ENCODE measurements around the gene TPPP3.

The TPPP3 gene

GRCh38 chr16:67413978-67414911 is 20.9 kb upstream of the TPPP3 start:
- no peak overlapping the region for H3K9ac ChIP-seq (ENCODE audit: low read depth, low read length)

DNA sequence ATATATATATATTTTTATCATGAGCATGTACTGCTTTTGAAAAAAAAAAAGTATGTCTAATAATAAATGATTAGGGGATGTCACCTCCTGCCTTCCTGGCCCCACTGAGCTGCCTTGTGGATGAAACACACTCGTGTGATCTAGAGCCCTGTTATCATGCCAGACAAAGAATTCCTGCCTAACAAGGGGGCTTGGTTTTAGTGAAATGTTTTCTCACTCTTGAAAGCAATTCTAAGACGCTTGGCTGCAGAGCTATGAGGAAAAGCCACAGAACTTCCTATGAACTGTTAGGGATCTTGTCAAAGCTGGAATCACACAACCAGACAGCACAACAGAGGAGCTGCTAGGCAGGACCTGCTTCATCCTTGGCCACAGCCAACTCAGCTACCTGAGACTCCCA is 19.0 kb upstream of the TPPP3 start:
- H3K9me3 ChIP-seq (ENCODE audit: control insufficient read depth, insufficient read depth, low read length) = no peaks in the 10 kb centered on the region
- peaks cover 14% of the 10 kb centered on the region for H3K4me1 ChIP-seq (ENCODE audit: control insufficient read depth, insufficient read depth, low read length)
- no peaks in the 10 kb centered on the region for H3K27me3 ChIP-seq (ENCODE audit: control insufficient read depth, insufficient read depth, low read length)
- H3K27ac ChIP-seq (ENCODE audit: low read depth, low read length) = no peak overlapping the region
- no peaks in the 10 kb centered on the region for H3K36me3 ChIP-seq (ENCODE audit: control insufficient read depth, insufficient read depth, low read length)
- no peak overlapping the region for H3K4me3 ChIP-seq (ENCODE audit: low read depth, low read length)
- no peak overlapping the region for H3K9ac ChIP-seq (ENCODE audit: low read depth, low read length)

More at GRCh38 chr16:67413978-67414911, 20.9 kb upstream of the TPPP3 start:
- H3K27me3 ChIP-seq (ENCODE audit: control insufficient read depth, insufficient read depth, low read length) = no peaks in the 10 kb centered on the region
- H3K36me3 ChIP-seq (ENCODE audit: control insufficient read depth, insufficient read depth, low read length) = no peaks in the 10 kb centered on the region
- H3K9me3 ChIP-seq (ENCODE audit: control insufficient read depth, insufficient read depth, low read length) = no peaks in the 10 kb centered on the region
- H3K27ac ChIP-seq (ENCODE audit: low read depth, low read length) = no peak overlapping the region
- H3K4me1 ChIP-seq (ENCODE audit: control insufficient read depth, insufficient read depth, low read length) = peaks cover 9% of the 10 kb centered on the region
- H3K4me3 ChIP-seq (ENCODE audit: low read depth, low read length) = no peak overlapping the region

DNA sequence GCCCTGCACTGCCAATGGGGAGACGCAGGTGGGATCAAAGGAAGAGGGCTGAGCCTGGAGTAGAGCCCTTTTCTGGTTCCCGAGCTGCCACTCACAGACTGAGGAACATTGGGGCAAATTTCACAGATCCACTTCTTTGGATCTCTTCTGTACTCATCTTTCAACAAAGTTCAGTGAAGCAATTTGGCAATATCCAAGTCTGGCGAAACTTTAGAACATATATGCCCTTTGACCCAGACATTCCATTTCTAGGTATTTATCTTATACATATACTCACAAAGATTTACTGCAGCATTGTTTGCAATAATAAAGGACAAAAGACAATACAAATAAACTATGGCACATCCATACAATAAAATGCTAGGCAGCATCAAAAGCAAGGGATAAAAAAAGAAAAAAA is 18.0 kb upstream of the TPPP3 start:
- Histone ChIP-seq H3K36me3 (ENCODE audit: control insufficient read depth, insufficient read depth, low read length) (no peaks in the 10 kb centered on the region), H3K27ac (ENCODE audit: low read depth, low read length) (no peak overlapping the region), H3K4me3 (ENCODE audit: low read depth, low read length) (no peak overlapping the region), H3K9me3 (ENCODE audit: control insufficient read depth, insufficient read depth, low read length) (no peaks in the 10 kb centered on the region), H3K9ac (ENCODE audit: low read depth, low read length) (no peak overlapping the region), H3K4me1 (ENCODE audit: control insufficient read depth, insufficient read depth, low read length) (peaks cover 21% of the 10 kb centered on the region), H3K27me3 (ENCODE audit: control insufficient read depth, insufficient read depth, low read length) (no peaks in the 10 kb centered on the region)

GRCh38 chr16:67409631-67410030 is 16.3 kb upstream of the TPPP3 start:
- Histone ChIP-seq H3K27ac (ENCODE audit: low read depth, low read length) (no peak overlapping the region), H3K4me1 (ENCODE audit: control insufficient read depth, insufficient read depth, low read length) (peaks cover 21% of the 10 kb centered on the region)

DNA sequence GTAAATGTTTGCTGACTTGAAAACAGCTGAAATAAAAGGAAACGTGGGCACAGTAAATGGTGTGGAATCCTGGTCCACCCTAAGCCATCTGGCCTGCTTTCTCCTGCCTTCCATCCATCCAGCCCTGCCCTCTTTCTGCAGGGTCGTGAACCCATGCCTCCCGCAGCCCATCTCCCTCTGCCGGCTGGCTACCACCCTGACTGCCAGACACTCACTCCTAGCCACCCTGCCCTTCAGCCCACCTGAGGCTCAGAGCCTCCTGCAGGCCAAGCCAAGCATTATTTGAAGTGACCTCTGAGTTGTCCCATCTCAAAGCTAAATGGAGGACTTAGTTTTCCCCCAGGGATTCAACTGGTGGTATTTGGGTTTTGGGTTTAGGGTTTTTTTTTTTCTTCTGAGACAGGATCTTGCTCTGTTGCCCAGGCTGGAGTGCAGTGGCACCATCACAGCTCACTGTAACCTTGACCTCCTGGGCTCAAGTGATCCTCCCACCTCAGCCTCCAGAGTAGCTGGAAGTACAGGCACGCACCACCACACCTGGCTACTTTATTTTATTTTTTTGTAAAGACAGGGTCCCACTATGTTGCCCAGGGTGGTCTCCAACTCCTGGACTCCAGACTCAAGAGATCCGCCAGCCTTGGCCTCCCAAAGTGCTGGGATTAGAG is 14.6 kb upstream of the TPPP3 start:
- Histone ChIP-seq H3K4me3 (ENCODE audit: low read depth, low read length) (no peak overlapping the region), H3K36me3 (ENCODE audit: control insufficient read depth, insufficient read depth, low read length) (no peaks in the 10 kb centered on the region), H3K27ac (ENCODE audit: low read depth, low read length) (no peak overlapping the region), H3K27me3 (ENCODE audit: control insufficient read depth, insufficient read depth, low read length) (no peaks in the 10 kb centered on the region), H3K9me3 (ENCODE audit: control insufficient read depth, insufficient read depth, low read length) (no peaks in the 10 kb centered on the region), H3K4me1 (ENCODE audit: control insufficient read depth, insufficient read depth, low read length) (peaks cover 17% of the 10 kb centered on the region; the same call in 1 of the 2 replicates), H3K9ac (ENCODE audit: low read depth, low read length) (no peak overlapping the region)

More at GRCh38 chr16:67409631-67410030, 16.3 kb upstream of the TPPP3 start:
- no peaks in the 10 kb centered on the region for H3K9me3 ChIP-seq (ENCODE audit: control insufficient read depth, insufficient read depth, low read length)
- H3K4me3 ChIP-seq (ENCODE audit: low read depth, low read length) = no peak overlapping the region
- H3K9ac ChIP-seq (ENCODE audit: low read depth, low read length) = no peak overlapping the region
- H3K36me3 ChIP-seq (ENCODE audit: control insufficient read depth, insufficient read depth, low read length) = no peaks in the 10 kb centered on the region
- no peaks in the 10 kb centered on the region for H3K27me3 ChIP-seq (ENCODE audit: control insufficient read depth, insufficient read depth, low read length)

DNA sequence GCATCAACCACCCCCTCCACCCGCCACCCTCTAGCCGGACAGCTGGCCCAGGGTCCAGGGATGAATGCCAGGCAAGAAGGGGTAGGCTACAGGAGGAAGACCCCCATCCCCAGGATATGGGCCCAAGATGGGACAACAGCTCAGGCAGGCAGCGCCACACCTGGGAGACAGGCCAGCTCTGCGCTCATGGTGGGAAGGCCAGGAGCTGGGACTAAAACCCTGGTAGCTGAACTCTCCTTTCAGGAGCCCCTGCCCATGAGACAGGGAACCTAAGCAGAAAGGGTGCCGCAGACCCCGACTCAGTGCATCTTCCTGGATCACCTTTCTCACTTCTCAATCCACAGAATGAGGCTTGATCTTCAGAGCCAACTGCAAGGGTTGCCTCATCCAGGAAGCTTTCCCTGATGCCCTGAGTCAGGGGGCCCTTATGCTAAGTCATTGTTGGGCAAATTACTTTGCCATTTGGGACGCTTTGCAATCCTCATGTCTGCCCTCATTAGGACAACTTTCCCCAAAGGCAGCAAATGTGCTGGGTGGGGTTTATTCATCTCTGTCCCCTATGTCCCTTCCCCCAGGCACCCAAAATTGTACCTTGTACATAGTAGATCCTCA is 14.0 kb upstream of the TPPP3 start:
- Histone ChIP-seq H3K4me1 (ENCODE audit: control insufficient read depth, insufficient read depth, low read length) (peaks cover 17% of the 10 kb centered on the region; the same call in 1 of the 2 replicates), H3K9ac (ENCODE audit: low read depth, low read length) (no peak overlapping the region), H3K36me3 (ENCODE audit: control insufficient read depth, insufficient read depth, low read length) (no peaks in the 10 kb centered on the region), H3K27me3 (ENCODE audit: control insufficient read depth, insufficient read depth, low read length) (no peaks in the 10 kb centered on the region), H3K27ac (ENCODE audit: low read depth, low read length) (no peak overlapping the region), H3K4me3 (ENCODE audit: low read depth, low read length) (no peak overlapping the region), H3K9me3 (ENCODE audit: control insufficient read depth, insufficient read depth, low read length) (no peaks in the 10 kb centered on the region)

- Histone ChIP-seq H3K4me1 (ENCODE audit: control insufficient read depth, insufficient read depth, low read length) (peaks cover 17% of the 10 kb centered on the region; the same call in 1 of the 2 replicates), H3K9me3 (ENCODE audit: control insufficient read depth, insufficient read depth, low read length) (no peaks in the 10 kb centered on the region), H3K4me3 (ENCODE audit: low read depth, low read length) (no peak overlapping the region), H3K27me3 (ENCODE audit: control insufficient read depth, insufficient read depth, low read length) (no peaks in the 10 kb centered on the region; the same call in 1 of the 2 replicates), H3K36me3 (ENCODE audit: control insufficient read depth, insufficient read depth, low read length) (no peaks in the 10 kb centered on the region), H3K9ac (ENCODE audit: low read depth, low read length) (no peak overlapping the region), H3K27ac (ENCODE audit: low read depth, low read length) (no peak overlapping the region)
Observed at GRCh38 chr16:67406111-67406971, 13.0 kb upstream of the TPPP3 start.

GRCh38 chr16:67405336-67405735 is 12.0 kb upstream of the TPPP3 start:
- Histone ChIP-seq H3K27ac (ENCODE audit: low read depth, low read length) (no peak overlapping the region), H3K4me3 (ENCODE audit: low read depth, low read length) (no peak overlapping the region), H3K4me1 (ENCODE audit: control insufficient read depth, insufficient read depth, low read length) (peaks cover 17% of the 10 kb centered on the region; the same call in 1 of the 2 replicates), H3K9me3 (ENCODE audit: control insufficient read depth, insufficient read depth, low read length) (no peaks in the 10 kb centered on the region), H3K36me3 (ENCODE audit: control insufficient read depth, insufficient read depth, low read length) (no peaks in the 10 kb centered on the region), H3K27me3 (ENCODE audit: control insufficient read depth, insufficient read depth, low read length) (no peaks in the 10 kb centered on the region; the same call in 1 of the 2 replicates), H3K9ac (ENCODE audit: low read depth, low read length) (no peak overlapping the region)

DNA sequence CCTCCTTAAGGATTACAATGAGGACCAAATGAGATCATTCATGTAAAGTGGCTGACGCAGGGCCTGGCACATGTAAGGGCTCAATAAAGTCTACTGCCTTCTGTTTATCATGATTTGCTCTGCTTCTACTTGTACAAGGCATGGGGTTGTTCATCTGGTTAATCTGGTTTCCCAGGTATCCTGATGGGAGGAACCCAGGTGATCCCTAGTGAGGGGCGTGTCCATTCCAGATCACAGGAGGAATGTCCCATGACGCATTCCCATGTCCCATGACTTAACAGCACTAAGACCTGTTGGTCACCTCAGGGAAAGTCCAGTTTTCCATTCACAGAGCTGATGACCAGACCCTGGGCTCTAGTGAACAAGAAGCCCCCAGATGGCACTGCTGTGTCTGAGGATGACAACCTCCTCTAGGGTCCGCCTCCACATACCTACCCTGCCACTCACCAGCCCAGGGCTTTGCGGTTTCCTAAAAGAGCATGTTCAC is 11.5 kb upstream of the TPPP3 start:
- H3K4me1 ChIP-seq (ENCODE audit: control insufficient read depth, insufficient read depth, low read length) = peaks cover 14% of the 10 kb centered on the region
- H3K9me3 ChIP-seq (ENCODE audit: control insufficient read depth, insufficient read depth, low read length) = no peaks in the 10 kb centered on the region
- no peaks in the 10 kb centered on the region for H3K36me3 ChIP-seq (ENCODE audit: control insufficient read depth, insufficient read depth, low read length)
- no peaks in the 10 kb centered on the region; the same call in 1 of the 2 replicates for H3K27me3 ChIP-seq (ENCODE audit: control insufficient read depth, insufficient read depth, low read length)
- H3K27ac ChIP-seq (ENCODE audit: low read depth, low read length) = no peak overlapping the region
- H3K4me3 ChIP-seq (ENCODE audit: low read depth, low read length) = no peak overlapping the region
- no peak overlapping the region for H3K9ac ChIP-seq (ENCODE audit: low read depth, low read length)

GRCh38 chr16:67403976-67404555 is 10.8 kb upstream of the TPPP3 start:
- H3K27ac ChIP-seq (ENCODE audit: low read depth, low read length) = no peak overlapping the region
- H3K36me3 ChIP-seq (ENCODE audit: control insufficient read depth, insufficient read depth, low read length) = no peaks in the 10 kb centered on the region
- H3K4me1 ChIP-seq (ENCODE audit: control insufficient read depth, insufficient read depth, low read length) = peaks cover 17% of the 10 kb centered on the region
- no peak overlapping the region for H3K9ac ChIP-seq (ENCODE audit: low read depth, low read length)
- no peaks in the 10 kb centered on the region for H3K9me3 ChIP-seq (ENCODE audit: control insufficient read depth, insufficient read depth, low read length)
- H3K27me3 ChIP-seq (ENCODE audit: control insufficient read depth, insufficient read depth, low read length) = peaks cover 3% of the 10 kb centered on the region
- no peak overlapping the region for H3K4me3 ChIP-seq (ENCODE audit: low read depth, low read length)
